Astrocyte of the spinal cord (primary cell): ENCODE data around the gene NDUFA1.
"Not testable (repeated sequence)": the region's sequence is repeated elsewhere in the genome, so short reads cannot be mapped to it uniquely, and the experiment has no call there.

Experiments used
- DNase-seq: peaks from one replicate; pipeline ENCODE4 v3.0.0; 2011; ENCODE audit warnings: low read depth, low spot score
- H3K4me3 ChIP-seq: 2 replicates; pipeline ENCODE4 v1.5.1; 2011; ENCODE audit warnings: low read depth, mild to moderate bottlenecking, low read length, moderate library complexity
- CTCF ChIP-seq: IDR thresholded peaks from 2 replicates; pipeline ENCODE4 v1.5.1; 2012; ENCODE audit warnings: low read depth, mild to moderate bottlenecking, low read length, inconsistent platforms
- in situ Hi-C: cut with HindIII; loops from 2 replicates; pipeline ENCODE4 v1.10.0; 2017; ENCODE audit warnings: low sequenced_read_pairs

The NDUFA1 gene

GRCh38 chrX:119885554-119886428, 14.2 kb downstream of the NDUFA1 start:
- no peak for TF ChIP-seq CTCF
- DNase-seq: peak; percentile 9
- H3K4me3 ChIP-seq: no peak overlapping the region
- in situ Hi-C loops: no loop called here

GRCh38 chrX:119887721-119888425, 16.2 kb downstream of the NDUFA1 start:
- in situ Hi-C loops: no loop called here
- H3K4me3 ChIP-seq: peak overlapping the region; percentile 32
- DNase-seq: peak; percentile 46
- peak; percentile 68 for TF ChIP-seq CTCF

GRCh38 chrX:119890626-119891025, 19.0 kb downstream of the NDUFA1 start:
- DNase-seq, H3K4me3 ChIP-seq, in situ Hi-C loops: not testable (repeated sequence)

GRCh38 chrX:119891961-119892692, 20.5 kb downstream of the NDUFA1 start:
- in situ Hi-C loops, H3K4me3 ChIP-seq, DNase-seq: not testable (repeated sequence)

- no peak for DNase-seq
- in situ Hi-C loops: no loop called here
- no peak for TF ChIP-seq CTCF
- no peak within 1 kb of the TSS for H3K4me3 ChIP-seq
These were observed 24.3 kb downstream of the NDUFA1 start, which contains the start of gene AKAP14 for GRCh38 chrX:119895843-119896326. Gene AKAP14 (plus strand): TSS chrX:119895893. CDS start chrX:119903224, 7,331 bp downstream.

- DNase-seq: no peak
- H3K4me3 ChIP-seq: no peak overlapping the region
These were observed 27.5 kb downstream of the NDUFA1 start for GRCh38 chrX:119899125-119899524.

More at GRCh38 chrX:119899125-119899524, 27.5 kb downstream of the NDUFA1 start:
- no peak for TF ChIP-seq CTCF
- in situ Hi-C loops: no loop called here
